Neural cell (in vitro differentiated cells): ENCODE measurements around the gene TRPM1. TPM values are rescaled to one million over a fixed set of nuclear protein-coding genes. Genes with fewer than 3 reads are reported as not detected.

Source experiments
- H2AFZ ChIP-seq: fragments of 200-600, 300-800 bp; sonication (generic), shearing (Covaris generic); 2 replicates; pipeline ENCODE4 v1.6.0; 2014; ENCODE audit warnings: low read depth, mild to moderate bottlenecking, antibody characterized with exemption, low read length, moderate library complexity
- H3F3A ChIP-seq: fragments of 200-600 bp; shearing (Covaris generic); 2 replicates; pipeline ENCODE4 v1.6.1; 2016; ENCODE audit warnings: mild to moderate bottlenecking, moderate library complexity, mixed read lengths, antibody characterized with exemption, low read length; ENCODE audit not compliant: insufficient read depth, poor library complexity, severe bottlenecking
- H3K27ac ChIP-seq: fragments of 200-600, 300-800 bp; sonication (generic), shearing (Covaris generic); 2 replicates; pipeline ENCODE4 v1.5.1; 2014; ENCODE audit warnings: mild to moderate bottlenecking, low read length, moderate library complexity
- H3K27me3 ChIP-seq: fragments of 300-800, 200-600 bp; sonication (generic), shearing (Covaris generic); 2 replicates; pipeline ENCODE4 v1.6.0; 2014; ENCODE audit warnings: mild to moderate bottlenecking, low read depth, low read length, moderate library complexity; ENCODE audit not compliant: insufficient read depth
- H3K36me3 ChIP-seq: fragments of 300-800, 200-600 bp; sonication (generic), shearing (Covaris generic); 2 replicates; pipeline ENCODE4 v1.5.1; 2014; ENCODE audit warnings: mild to moderate bottlenecking, antibody characterized with exemption, low read length, moderate library complexity; ENCODE audit not compliant: insufficient read depth
- H3K4me2 ChIP-seq: fragments of 300-800, 200-600 bp; sonication (generic), shearing (Covaris generic); 2 replicates; pipeline ENCODE4 v1.6.0; 2014; ENCODE audit warnings: mild to moderate bottlenecking, low read length
- H3K4me3 ChIP-seq: fragments of 300-800, 200-600 bp; sonication (generic), shearing (Covaris generic); 2 replicates; pipeline ENCODE4 v1.5.1; 2014; ENCODE audit warnings: mild to moderate bottlenecking, low read length, moderate library complexity
- H3K79me2 ChIP-seq: fragments of 200-600 bp; shearing (Covaris generic); replicated peaks from 2 replicates; pipeline ENCODE4 v1.6.0; 2014; ENCODE audit warnings: mild to moderate bottlenecking, low read length, moderate library complexity; ENCODE audit not compliant: insufficient read depth
- H3K9ac ChIP-seq: fragments of 300-800, 200-600 bp; sonication (generic), shearing (Covaris generic); 2 replicates; pipeline ENCODE4 v1.6.1; 2016; ENCODE audit warnings: mild to moderate bottlenecking, low read length, mixed read lengths
- H3K9me2 ChIP-seq: fragments of 200-600 bp; shearing (Covaris generic); 2 replicates; pipeline ENCODE4 v1.6.1; 2016; ENCODE audit warnings: mild to moderate bottlenecking, low read length, mixed read lengths; ENCODE audit not compliant: insufficient read depth
- H3K9me3 ChIP-seq: fragments of 200-600, 300-800 bp; sonication (generic), shearing (Covaris generic); 2 replicates; pipeline ENCODE4 v1.6.1; 2016; ENCODE audit warnings: mild to moderate bottlenecking, mixed run types, low read length, moderate library complexity, mixed read lengths
- H4K20me1 ChIP-seq: fragments of 200-600 bp; shearing (Covaris generic); 2 replicates; pipeline ENCODE4 v1.6.1; 2016; ENCODE audit warnings: mild to moderate bottlenecking, mixed run types; ENCODE audit not compliant: insufficient read depth
- CTCF ChIP-seq: fragments of 450-650 bp; IDR thresholded peaks from 2 replicates; pipeline ENCODE4 v1.5.1; 2014; ENCODE audit warnings: antibody characterized with exemption, mild to moderate bottlenecking, moderate library complexity; ENCODE audit not compliant: poor library complexity, severe bottlenecking
- EP300 ChIP-seq: fragments of 450-650 bp; conservative IDR thresholded peaks from 2 replicates; pipeline ENCODE4 v1.6.1; 2014; ENCODE audit warnings: antibody characterized with exemption, mild to moderate bottlenecking, moderate library complexity; ENCODE audit not compliant: poor library complexity, severe bottlenecking
- EZH2 ChIP-seq: fragments of 200-600, 300-800 bp; shearing (Covaris generic), sonication (generic); IDR thresholded peaks from 2 replicates; pipeline ENCODE4 v1.6.1; 2014; ENCODE audit warnings: antibody characterized with exemption, low read length, borderline replicate concordance, mild to moderate bottlenecking; ENCODE audit not compliant: insufficient read depth, poor library complexity, severe bottlenecking
- MXI1 ChIP-seq: fragments of 450-650 bp; conservative IDR thresholded peaks from 2 replicates; pipeline ENCODE4 v1.6.1; 2014; ENCODE audit warnings: antibody characterized with exemption, mild to moderate bottlenecking; ENCODE audit not compliant: poor library complexity, severe bottlenecking
- POLR2AphosphoS5 ChIP-seq: IDR thresholded peaks from 2 replicates; pipeline ENCODE4 v1.6.1; 2012
- RAD21 ChIP-seq: fragments of 450-650 bp; conservative IDR thresholded peaks from 2 replicates; pipeline ENCODE4 v1.6.1; 2014; ENCODE audit warnings: antibody characterized with exemption, mild to moderate bottlenecking, moderate library complexity
- REST ChIP-seq: IDR thresholded peaks from 2 replicates; pipeline ENCODE4 v1.6.1; 2012; ENCODE audit warnings: borderline replicate concordance
- SMC3 ChIP-seq: fragments of 450-650 bp; conservative IDR thresholded peaks from 2 replicates; pipeline ENCODE4 v1.6.1; 2014; ENCODE audit warnings: antibody characterized with exemption, mild to moderate bottlenecking, moderate library complexity; ENCODE audit not compliant: poor library complexity
- TAF1 ChIP-seq: IDR thresholded peaks from 2 replicates; pipeline ENCODE4 v1.6.1; 2012; ENCODE audit warnings: low read depth
- polyA plus RNA-seq: library from polyadenylated mRNA; depleted of rRNA; stranded (reverse); fragments of >200 nt; gene quantifications from 2 replicates; pipeline ENCODE4 v1.2.3, GENCODE V29; 2014

Gene TRPM1
- polyA plus RNA-seq, 1 donor from 2014 or later: not detected

GRCh38 chr15:30969724-30970123, 131.8 kb downstream of the TRPM1 start:
- H3K27ac ChIP-seq: no peak overlapping the region
- no peaks in the 10 kb centered on the region for H3K9me3 ChIP-seq

GRCh38 chr15:30963681-30964080, 137.8 kb downstream of the TRPM1 start:
- Histone ChIP-seq H3F3A (no peaks in the 10 kb centered on the region), H3K9me2 (no peaks in the 10 kb centered on the region), H3K9ac (no peak overlapping the region), H3K27ac (no peak overlapping the region), H3K36me3 (no peaks in the 10 kb centered on the region), H3K79me2 (no peaks in the 10 kb centered on the region), H3K4me2 (no peak overlapping the region), H4K20me1 (no peaks in the 10 kb centered on the region), H3K27me3 (no peaks in the 10 kb centered on the region), H2AFZ (no peak overlapping the region), H3K4me3 (no peak overlapping the region), H3K9me3 (no peaks in the 10 kb centered on the region)
- TF ChIP-seq TAF1 (no peak), EZH2 (no peak), REST (no peak), CTCF (no peak), POLR2AphosphoS5 (no peak), SMC3 (no peak), RAD21 (no peak), MXI1 (no peak), EP300 (no peak)

More at GRCh38 chr15:30969724-30970123, 131.8 kb downstream of the TRPM1 start:
- Histone ChIP-seq H2AFZ (no peak overlapping the region), H3F3A (no peaks in the 10 kb centered on the region), H3K27me3 (no peaks in the 10 kb centered on the region), H3K9ac (no peak overlapping the region), H3K79me2 (no peaks in the 10 kb centered on the region), H3K4me2 (no peak overlapping the region), H3K9me2 (no peaks in the 10 kb centered on the region), H3K36me3 (no peaks in the 10 kb centered on the region), H3K4me3 (no peak overlapping the region), H4K20me1 (no peaks in the 10 kb centered on the region)
- TF ChIP-seq REST (no peak), EP300 (no peak), MXI1 (no peak), POLR2AphosphoS5 (no peak), EZH2 (no peak)
